GM12878 (cell line): ENCODE data around the gene CASTOR1. TPM values are rescaled to one million over a fixed set of nuclear protein-coding genes. Genes with fewer than 3 reads are reported as not detected.

Experiments used
- ATAC-seq: fragments of 200-7000 bp; cut with Tn5 transposase; 3 replicates; pipeline ENCODE4 v1.9.1; 2020; ENCODE audit warnings: mild to moderate bottlenecking, moderate library complexity
- BruUV-seq: library from RNA; stranded (reverse); fragments of 400-500 nt; replicated peaks from 2 replicates; lab custom pipeline; 2021; lab: Mats Ljungman, UMichigan
- CTCF ChIA-PET: fragments of 300-600 bp; sonication (Branson Sonifier 250); formaldehyde crosslinking; extraction: SDS; loops from one replicate; lab custom pipeline; 2021; ENCODE audit warnings: inconsistent platforms; lab: Yijun Ruan, JAX
- POLR2A ChIA-PET: fragments of 350-600 bp; formaldehyde crosslinking; extraction: SDS; loops from one replicate; lab custom pipeline; 2021; ENCODE audit warnings: inconsistent platforms; lab: Charles Lee
- RAD21 ChIA-PET: fragments of 300-600 bp; sonication (Branson Sonifier 250); formaldehyde crosslinking; loops from one replicate; lab custom pipeline; 2023; ENCODE audit warnings: antibody characterized with exemption; ENCODE audit not compliant: unreplicated experiment; lab: Charles Lee
- SMC1A ChIA-PET: fragments of 300-600 bp; sonication (Branson Sonifier 250); formaldehyde crosslinking; loops from one replicate; lab custom pipeline; 2023; ENCODE audit not compliant: unreplicated experiment, uncharacterized antibody; lab: Charles Lee
- DNase-seq: peaks from one replicate; pipeline ENCODE4 v3.0.0-alpha.2; 2011; ENCODE audit warnings: low read depth, low spot score
- FAIRE-seq: peaks from 3 replicates; lab custom pipeline; 2011; peaks lifted over from hg19 to GRCh38; lab: Jason Lieb, UNC
- H2AFZ ChIP-seq: 2 replicates; pipeline ENCODE4 v1.6.0; 2011; ENCODE audit warnings: low read depth, low read length, control low read depth; ENCODE audit not compliant: control insufficient read depth
- H3K27ac ChIP-seq: 2 replicates; pipeline ENCODE4 v1.5.1; 2011; ENCODE audit warnings: control low read depth; ENCODE audit not compliant: control insufficient read depth, insufficient read depth
- H3K27me3 ChIP-seq, 2 experiments: replicated peaks in 1 of 2; 2 replicates each; pipeline versions ENCODE4 v1.6.0 to v1.6.1; 2011; ENCODE audit warnings: low read length in 1 of 2; ENCODE audit not compliant: control insufficient read depth in 2 of 2, insufficient read depth in 2 of 2
- H3K36me3 ChIP-seq, 2 experiments: 2 replicates each; pipeline ENCODE4 v1.5.1; 2011; ENCODE audit warnings: low read length in 1 of 2; ENCODE audit not compliant: control insufficient read depth in 2 of 2, insufficient read depth in 2 of 2
- H3K4me1 ChIP-seq: 2 replicates; pipeline ENCODE4 v1.6.1; 2011; ENCODE audit warnings: mild to moderate bottlenecking, low read length, moderate library complexity, mixed read lengths; ENCODE audit not compliant: control insufficient read depth, insufficient read depth
- H3K4me2 ChIP-seq: 2 replicates; pipeline ENCODE4 v1.6.0; 2011; ENCODE audit warnings: control low read depth; ENCODE audit not compliant: control insufficient read depth, insufficient read depth
- H3K4me3 ChIP-seq: fragments of 200-600 bp; sonication (generic); 2 replicates; pipeline ENCODE4 v1.5.1; 2016
- H3K79me2 ChIP-seq: 2 replicates; pipeline ENCODE4 v1.6.0; 2011; ENCODE audit warnings: low read length; ENCODE audit not compliant: control insufficient read depth, insufficient read depth
- H3K9ac ChIP-seq: 2 replicates; pipeline ENCODE4 v1.8.0; 2011; ENCODE audit warnings: low read length, control low read depth, mixed read lengths; ENCODE audit not compliant: control insufficient read depth, insufficient read depth
- H3K9me3 ChIP-seq: replicated peaks from 3 replicates; pipeline ENCODE4 v1.5.1; 2011; ENCODE audit warnings: mild to moderate bottlenecking, low read length; ENCODE audit not compliant: control insufficient read depth, insufficient read depth
- H4K20me1 ChIP-seq: 2 replicates; pipeline ENCODE4 v1.6.0; 2011; ENCODE audit not compliant: control insufficient read depth, insufficient read depth
- BRCA1 ChIP-seq: IDR thresholded peaks from 2 replicates; pipeline ENCODE4 v1.6.1; 2011; ENCODE audit warnings: low read depth, low read length, improper control_type of control experiment
- MEF2B ChIP-seq: fragments of 450-650 bp; IDR thresholded peaks from 2 replicates; pipeline ENCODE4 v1.6.1; 2018; ENCODE audit warnings: mild to moderate bottlenecking, moderate library complexity; ENCODE audit not compliant: partially characterized antibody, poor library complexity, severe bottlenecking
- PKNOX1 ChIP-seq: fragments of 450-650 bp; IDR thresholded peaks from 2 replicates; pipeline ENCODE4 v1.6.1; 2016; ENCODE audit warnings: mild to moderate bottlenecking
- RAD51 ChIP-seq: fragments of 450-650 bp; IDR thresholded peaks from 2 replicates; pipeline ENCODE4 v1.6.1; 2016; ENCODE audit warnings: moderate library complexity, mild to moderate bottlenecking, inconsistent platforms
- SMC3 ChIP-seq: IDR thresholded peaks from 2 replicates; pipeline ENCODE4 v1.6.1; 2011; ENCODE audit warnings: low read length, improper control_type of control experiment, borderline replicate concordance
- WGBS: methylation state at CpG from one replicate; pipeline ENCODE4 v1.1.6; 2016; ENCODE audit warnings: low lambda C conversion rate; ENCODE audit not compliant: insufficient replicate concordance, insufficient coverage; ENCODE audit errors: missing lambda C conversion rate; 5-methylcytosine and 5-hydroxymethylcytosine counted together
- in situ Hi-C: fragments of 300-500 bp; cut with MboI; formaldehyde crosslinking; loops from 9 replicates; pipeline ENCODE4 v1.14.3; 2018; ENCODE audit warnings: mixed read lengths
- intact Hi-C: fragments of 100-400 bp; cut with micrococcal nuclease; formaldehyde crosslinking; loops from one replicate; pipeline ENCODE4 v1.14.2; 2022; ENCODE audit not compliant: unreplicated experiment
- polyA plus RNA-seq, 11 experiments: library from polyadenylated mRNA; depleted of rRNA in 4 of 11; unstranded in 6 of 11; stranded (reverse) in 5 of 11; fragments of >200 nt; fragmentation: Nextera tagmentation in 4 of 11; fragmentation: Illumina TruSeq in 1 of 11; extraction: Ambion mirVana in 4 of 11; extraction: Trizol in 1 of 11; gene quantifications; 1 replicate in 1 of 11; 2 replicates in 10 of 11; pipeline versions ENCODE4 v1.2.1 to v1.2.3, GENCODE V29; 2011 to 2016; ENCODE audit warnings: inconsistent platforms in 2 of 11, missing spikeins in 2 of 11, low read depth in 1 of 11
- total RNA-seq, 4 experiments: library from RNA; depleted of rRNA in 3 of 4; stranded (reverse); fragments of >200 nt in 3 of 4; fragmentation: Illumina TruSeq in 1 of 4; extraction: Trizol in 1 of 4; gene quantifications; 2 replicates each; pipeline versions ENCODE4 v1.2.1 to v1.2.3, GENCODE V29; 2013 to 2021
- TF ChIP-seq, protein P1 (sequence below): fragments of 450-650 bp; formaldehyde crosslinking; IDR thresholded peaks from 2 replicates; pipeline ENCODE4 v1.4.0; 2022; ENCODE audit warnings: mild to moderate bottlenecking, moderate library complexity

The CASTOR1 gene
- total and polyA plus RNA-seq, 10 of the 15 experiments (the other 5 are each of a cell fraction or from before 2014, with no cell fraction given): 0.31 to 9.1 (median 3.3) TPM

DNA sequence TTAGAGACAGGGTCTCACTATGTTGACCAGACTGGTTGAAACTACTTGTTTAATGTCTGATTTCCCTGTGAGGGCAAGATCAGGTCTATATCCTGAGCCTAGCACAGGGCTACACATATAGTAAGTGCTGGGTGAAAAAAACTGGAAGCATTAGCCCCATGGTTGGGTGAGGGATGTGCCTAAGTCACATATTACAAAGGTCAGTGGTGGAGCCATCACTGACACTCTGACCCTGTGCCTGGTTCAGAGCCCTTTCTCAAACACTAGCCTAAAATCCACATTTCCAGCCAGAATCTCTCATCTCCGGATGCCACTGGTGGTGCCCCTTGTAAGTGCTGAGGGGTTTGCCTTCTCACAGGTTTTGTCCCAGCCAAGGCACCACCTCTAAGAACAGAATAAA is 28.5 kb upstream of the CASTOR1 start (continued):
- TF ChIP-seq, protein P1, sequence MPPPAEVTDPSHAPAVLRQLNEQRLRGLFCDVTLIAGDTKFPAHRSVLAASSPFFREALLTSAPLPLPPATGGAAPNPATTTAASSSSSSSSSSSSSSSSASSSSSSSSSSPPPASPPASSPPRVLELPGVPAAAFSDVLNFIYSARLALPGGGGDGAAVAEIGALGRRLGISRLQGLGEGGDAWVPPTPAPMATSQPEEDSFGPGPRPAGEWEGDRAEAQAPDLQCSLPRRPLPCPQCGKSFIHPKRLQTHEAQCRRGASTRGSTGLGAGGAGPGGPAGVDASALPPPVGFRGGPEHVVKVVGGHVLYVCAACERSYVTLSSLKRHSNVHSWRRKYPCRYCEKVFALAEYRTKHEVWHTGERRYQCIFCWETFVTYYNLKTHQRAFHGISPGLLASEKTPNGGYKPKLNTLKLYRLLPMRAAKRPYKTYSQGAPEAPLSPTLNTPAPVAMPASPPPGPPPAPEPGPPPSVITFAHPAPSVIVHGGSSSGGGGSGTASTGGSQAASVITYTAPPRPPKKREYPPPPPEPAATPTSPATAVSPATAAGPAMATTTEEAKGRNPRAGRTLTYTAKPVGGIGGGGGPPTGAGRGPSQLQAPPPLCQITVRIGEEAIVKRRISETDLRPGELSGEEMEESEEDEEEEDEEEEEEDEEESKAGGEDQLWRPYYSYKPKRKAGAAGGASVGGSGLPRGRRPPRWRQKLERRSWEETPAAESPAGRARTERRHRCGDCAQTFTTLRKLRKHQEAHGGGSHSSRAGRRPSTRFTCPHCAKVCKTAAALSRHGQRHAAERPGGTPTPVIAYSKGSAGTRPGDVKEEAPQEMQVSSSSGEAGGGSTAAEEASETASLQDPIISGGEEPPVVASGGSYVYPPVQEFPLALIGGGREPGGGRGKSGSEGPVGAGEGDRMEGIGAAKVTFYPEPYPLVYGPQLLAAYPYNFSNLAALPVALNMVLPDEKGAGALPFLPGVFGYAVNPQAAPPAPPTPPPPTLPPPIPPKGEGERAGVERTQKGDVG (CRISPR knock-in tag): no peak
- TF ChIP-seq SMC3: no peak

GRCh38 chr22:30315962-30316576 is 26.8 kb upstream of the CASTOR1 start:
- H3K4me1 ChIP-seq: peaks cover 49% of the 10 kb centered on the region
- peak overlapping the region; percentile 80 for H3K27ac ChIP-seq
- BruUV-seq: no TSS peak
- H3K27me3 ChIP-seq: no peaks in the 10 kb centered on the region
- H4K20me1 ChIP-seq: 0 out of 2 replicates have a peak, but pooled peaks cover 4% of the 10 kb centered on the region
- intact Hi-C loops (no loop called here), in situ Hi-C loops (no loop called here)
- peaks cover 0 to 6% of the 10 kb centered on the region in 2 experiments; a peak in 2 of 4 replicates for H3K36me3 ChIP-seq
- ATAC-seq: no peak
- ChIA-PET POLR2A (interaction anchor here (0.6 to 16.1 kb wide), 4 partner anchors 8 to 84 kb away, joined by 4 to 198 read pairs (median 5); partner anchors contain the start of gene TBC1D10A), RAD21 (interaction anchor here (0.7 to 4.2 kb wide), 4 partner anchors 8 to 28 kb away, joined by 3 to 23 read pairs (median 6); partner anchors contain the start of genes CASTOR1 and TBC1D10A), SMC1A (interaction anchor here (1.0 to 4.2 kb wide), 6 partner anchors 9 to 77 kb away, joined by 3 to 36 read pairs (median 7); partner anchors contain the start of genes CASTOR1 and TBC1D10A), CTCF (interaction anchor here (0.6 to 18.4 kb wide), 7 partner anchors 10 to 208 kb away, joined by 3 to 177 read pairs (median 3); partner anchors contain the start of genes CASTOR1 and TBC1D10A)
- FAIRE-seq: no peak
- no peak for TF ChIP-seq MEF2B
- peak; percentile 32; the same call in 1 of the 2 replicates for TF ChIP-seq PKNOX1
- TF ChIP-seq RAD51: no peak
- no peak for TF ChIP-seq BRCA1
- no peak overlapping the region; the same call in 1 of the 2 replicates for H3K9ac ChIP-seq
- peak overlapping the region; percentile 54 for H3K4me2 ChIP-seq
- no peak overlapping the region for H2AFZ ChIP-seq
- H3K79me2 ChIP-seq: peaks cover 56% of the 10 kb centered on the region
- no peak overlapping the region for H3K4me3 ChIP-seq
- 100% methylated on average over 2 of the region's 2 CpGs for WGBS
- DNase-seq: no peak
- H3K9me3 ChIP-seq: no peaks in the 10 kb centered on the region
